ENCODE measurements around the gene FAT1.

Gene FAT1

GRCh38 chr4:186722796-186723291, 812 bp downstream of the FAT1 start:
- DNase-seq, result peak; percentile 17

DNA sequence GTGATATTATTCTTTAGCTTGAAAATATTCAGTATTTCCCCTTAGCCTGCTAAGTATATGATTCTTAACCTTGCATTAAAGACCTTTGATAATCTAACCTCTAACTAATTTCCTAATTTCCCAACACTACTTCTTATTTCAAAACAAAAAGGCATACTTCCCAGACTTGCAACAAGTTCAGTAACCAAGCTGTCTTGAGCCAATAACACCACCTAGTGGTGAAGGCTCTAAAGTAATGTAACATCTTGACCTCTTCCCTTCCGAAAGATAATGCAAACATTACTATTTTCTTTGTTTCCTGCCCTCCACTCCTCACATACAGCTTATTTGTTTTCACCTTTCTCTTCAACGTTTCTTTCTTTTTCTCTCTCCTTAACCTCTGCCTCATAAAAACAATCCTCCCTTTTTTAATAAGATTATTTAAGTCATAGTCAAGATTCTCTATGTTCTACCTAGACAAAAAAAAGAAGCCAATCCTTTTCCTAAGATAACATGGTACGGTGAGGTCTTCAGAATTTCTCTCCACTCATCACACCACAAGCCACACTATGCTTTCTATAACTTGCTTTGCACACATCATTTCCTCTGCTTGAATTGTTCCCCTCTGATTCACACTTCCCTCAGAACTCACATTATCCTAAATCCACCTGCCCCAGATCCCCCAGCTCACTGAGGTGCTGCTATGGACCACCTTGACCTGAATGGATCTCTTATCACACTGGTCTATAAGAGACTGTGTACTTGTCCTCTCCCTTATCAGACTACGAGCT, 3.5 kb downstream of the FAT1 start:
- no peak for DNase-seq

DNA sequence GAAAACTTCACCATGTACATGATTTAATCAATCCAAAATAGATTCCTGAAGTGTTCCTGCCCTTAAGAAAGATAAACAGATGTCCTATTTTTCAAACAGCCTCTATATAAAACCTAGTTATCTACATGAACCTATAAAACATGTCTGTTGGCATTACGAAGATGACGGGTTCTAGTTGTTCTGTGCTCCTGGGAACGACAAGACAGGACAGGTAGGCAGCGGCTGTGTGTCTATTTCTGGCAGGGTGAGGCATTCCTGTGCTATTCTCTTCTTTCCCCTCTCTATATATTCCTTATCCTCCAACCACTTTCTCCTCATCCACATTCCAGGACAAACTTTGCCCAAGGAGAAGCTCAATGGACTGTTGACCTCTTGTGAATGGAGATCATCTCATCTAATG, 6.1 kb downstream of the FAT1 start:
- DNase-seq, result no peak

GRCh38 chr4:186715077-186715476, 8.6 kb downstream of the FAT1 start:
- DNase-seq, result no peak

DNA sequence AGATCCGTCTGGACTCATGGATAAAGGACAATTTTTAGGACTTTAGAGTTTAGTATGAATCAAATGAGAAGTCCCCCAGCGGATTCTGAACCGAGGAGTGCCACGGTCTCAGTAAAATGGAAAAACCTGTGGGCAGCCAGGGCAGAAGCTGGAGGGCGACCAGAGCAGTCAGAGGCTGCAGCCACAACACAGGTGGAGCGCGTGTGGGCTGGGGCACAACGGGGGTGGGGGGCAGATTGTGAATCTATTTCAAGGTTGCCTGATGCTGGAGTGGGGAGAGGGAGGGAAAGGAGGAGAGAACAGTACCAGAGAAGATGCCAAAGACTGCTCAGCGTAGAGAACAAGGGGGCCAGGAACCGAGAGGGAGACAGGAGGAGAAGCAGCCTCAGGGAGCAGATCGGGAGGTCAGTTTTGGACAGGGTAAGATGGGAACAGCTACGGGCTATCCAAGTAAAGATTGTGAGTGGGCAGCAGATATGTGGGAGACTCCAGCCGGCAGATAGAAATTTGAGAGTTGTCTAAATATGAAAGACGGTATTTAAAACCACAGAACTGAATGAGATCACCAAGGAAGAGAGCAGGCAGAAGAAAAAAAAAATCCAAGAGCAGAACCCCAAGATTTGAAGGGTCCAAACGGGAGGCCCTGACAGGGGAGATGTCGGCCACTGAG, 9.5 kb downstream of the FAT1 start:
- no peak for DNase-seq

DNA sequence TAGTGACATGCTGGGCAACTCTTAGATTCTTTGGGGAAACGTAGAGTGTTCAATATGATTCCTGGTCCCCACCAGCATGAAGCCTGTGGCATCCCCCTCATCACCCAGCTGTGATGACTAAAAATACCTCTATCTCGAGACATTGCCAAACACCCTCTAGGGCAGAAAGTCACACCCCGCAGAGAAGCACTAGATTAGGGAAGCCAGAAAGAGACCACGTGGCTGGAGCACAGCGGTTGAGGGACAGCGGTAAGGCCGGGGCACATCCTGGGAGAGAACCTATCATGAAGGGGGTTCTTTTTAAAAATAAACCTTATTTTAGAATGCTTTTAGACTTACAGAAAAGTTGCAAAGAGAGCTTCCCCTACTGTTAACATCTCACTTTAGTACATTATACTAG, 11.0 kb downstream of the FAT1 start:
- DNase-seq, result no peak

DNA sequence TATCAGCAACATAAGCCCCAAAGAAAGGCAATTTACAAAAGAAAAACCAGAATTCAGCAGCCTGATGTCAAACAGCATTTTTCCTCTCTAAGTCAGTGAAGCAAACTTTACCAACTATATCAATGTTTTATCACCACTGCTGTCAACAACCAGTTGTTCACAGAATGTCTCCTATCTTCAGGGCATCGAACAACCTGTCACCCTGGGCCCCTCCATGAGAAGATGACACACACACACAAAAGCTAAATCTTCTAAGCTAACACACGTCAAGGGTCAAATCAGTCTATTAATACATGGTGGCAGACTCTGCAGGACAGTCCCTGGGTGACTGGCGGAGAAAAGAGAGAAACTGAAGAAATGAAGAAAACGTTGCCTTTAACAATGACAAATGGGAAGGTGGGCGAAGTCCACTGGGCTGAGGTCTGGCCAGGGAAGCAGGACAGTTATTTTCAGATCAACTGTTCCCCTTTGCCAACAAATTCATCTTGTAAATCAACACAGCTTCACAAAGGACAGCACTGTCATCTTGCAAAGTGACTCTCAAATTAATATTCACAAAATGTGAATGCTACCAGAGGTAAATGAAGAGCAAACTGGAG, 13.0 kb downstream of the FAT1 start:
- no peak for DNase-seq

DNA sequence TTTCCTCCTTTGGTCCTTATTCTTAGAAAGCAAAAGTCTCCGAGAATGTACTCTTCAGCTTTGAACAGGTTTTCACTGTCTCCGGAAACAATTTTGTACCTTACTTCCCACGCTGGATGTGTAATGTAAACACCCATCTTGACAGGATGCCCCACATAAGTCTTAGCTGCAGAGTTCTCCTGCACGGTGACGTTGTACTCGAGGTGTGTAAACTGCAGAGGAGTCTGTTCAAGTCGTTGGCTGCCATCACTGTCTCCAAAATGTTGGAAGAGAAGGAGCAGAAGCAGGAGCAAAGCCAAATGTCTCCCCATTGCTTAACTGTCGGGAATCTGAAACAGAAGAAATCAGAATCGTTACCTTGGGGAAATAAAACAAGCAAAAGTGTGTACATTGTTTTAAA, 14.1 kb downstream of the FAT1 start:
- DNase-seq, result no peak

- DNase-seq, result no peak
Measured at GRCh38 chr4:186708554-186708953, 15.1 kb downstream of the FAT1 start.

DNA sequence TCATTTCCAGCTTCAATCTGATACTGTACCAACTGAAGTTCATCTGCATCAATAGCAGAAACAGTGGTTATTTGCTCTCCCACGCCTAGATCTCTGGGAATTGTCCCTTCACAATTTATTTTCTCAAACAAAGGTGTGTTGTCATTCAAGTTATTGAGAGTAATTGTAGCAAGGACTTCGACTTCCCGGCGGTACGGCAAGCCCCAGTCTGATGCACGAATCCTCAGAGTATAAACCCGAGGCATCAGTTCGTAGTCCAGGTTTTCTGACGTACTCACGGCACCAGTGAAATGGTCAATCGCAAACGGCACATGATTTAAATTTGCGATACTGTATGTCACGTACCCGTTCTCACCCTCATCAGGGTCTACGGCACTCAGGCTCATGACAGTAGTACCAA, 15.7 kb downstream of the FAT1 start:
- DNase-seq, result no peak

- DNase-seq, result no peak
Measured at GRCh38 chr4:186707574-186707973, 16.1 kb downstream of the FAT1 start.

GRCh38 chr4:186704057-186704456, 19.6 kb downstream of the FAT1 start:
- DNase-seq, result no peak

- DNase-seq, result no peak
Measured at GRCh38 chr4:186703510-186703909, 20.1 kb downstream of the FAT1 start.

GRCh38 chr4:186702940-186703339, 20.7 kb downstream of the FAT1 start:
- DNase-seq, result no peak

GRCh38 chr4:186702297-186702696, 21.4 kb downstream of the FAT1 start:
- DNase-seq, result no peak

DNA sequence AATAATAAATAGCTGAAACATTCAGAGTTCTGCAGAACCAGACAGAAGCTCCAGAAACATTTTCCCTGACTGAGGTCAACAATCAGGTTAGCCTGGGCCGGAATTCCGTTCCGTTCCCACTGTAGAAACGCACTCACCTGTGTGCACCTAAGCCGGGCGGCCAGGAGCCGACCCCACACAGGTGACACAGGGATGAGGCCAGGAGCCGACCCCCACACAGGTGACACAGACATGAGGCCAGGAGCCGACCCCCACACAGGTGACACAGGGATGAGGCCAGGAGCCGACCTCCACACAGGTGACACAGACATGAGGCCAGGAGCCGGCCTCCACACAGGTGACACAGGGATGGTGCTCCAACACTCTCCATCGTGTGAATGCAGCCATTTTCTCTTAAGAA, 21.9 kb downstream of the FAT1 start:
- DNase-seq, result no peak

DNA sequence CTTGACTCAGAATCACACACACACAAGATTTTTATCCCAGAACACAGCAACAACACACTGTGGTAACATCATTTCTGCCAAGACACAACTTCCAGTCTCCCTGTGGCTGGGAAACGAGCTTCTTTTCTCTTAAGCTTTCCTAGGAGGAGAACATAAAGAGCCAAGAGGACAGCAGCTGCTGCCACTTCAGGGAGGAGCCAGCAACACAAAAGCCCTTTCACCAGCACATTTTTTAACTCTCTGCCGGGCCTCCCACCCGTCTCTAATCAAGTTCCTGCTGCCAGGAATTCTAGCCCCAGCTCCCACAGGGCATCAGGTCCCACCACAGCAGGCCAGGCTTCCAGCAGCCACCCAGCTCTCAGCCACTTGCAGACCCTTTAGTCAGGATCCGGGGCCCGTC, 22.4 kb downstream of the FAT1 start:
- DNase-seq, result no peak

- no peak for DNase-seq
Measured at GRCh38 chr4:186700746-186701145, 22.9 kb downstream of the FAT1 start.

DNA sequence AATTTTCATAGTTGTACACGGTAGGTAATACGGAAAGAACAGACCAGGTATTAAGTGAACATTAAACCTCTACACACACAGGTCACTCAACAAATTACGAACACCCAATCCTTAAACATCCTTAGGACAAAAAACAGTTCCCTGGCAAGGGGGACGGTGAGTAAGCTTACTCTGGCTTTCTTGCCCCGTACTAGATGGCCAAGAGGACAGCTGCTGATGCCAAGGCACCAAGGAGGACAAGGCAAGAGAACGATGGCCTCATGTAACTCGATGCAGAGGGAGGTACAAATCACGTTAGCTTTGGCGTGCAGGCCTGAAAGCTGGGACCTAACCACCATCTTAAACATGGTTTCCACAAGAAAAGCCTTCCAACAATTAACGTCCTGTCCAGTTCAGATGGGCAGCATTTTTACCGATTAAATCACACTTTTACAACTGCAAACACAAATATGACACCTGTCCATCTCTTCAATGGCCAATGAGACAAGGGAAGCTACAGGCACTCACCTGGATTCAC, 23.7 kb downstream of the FAT1 start:
- no peak for DNase-seq

DNA sequence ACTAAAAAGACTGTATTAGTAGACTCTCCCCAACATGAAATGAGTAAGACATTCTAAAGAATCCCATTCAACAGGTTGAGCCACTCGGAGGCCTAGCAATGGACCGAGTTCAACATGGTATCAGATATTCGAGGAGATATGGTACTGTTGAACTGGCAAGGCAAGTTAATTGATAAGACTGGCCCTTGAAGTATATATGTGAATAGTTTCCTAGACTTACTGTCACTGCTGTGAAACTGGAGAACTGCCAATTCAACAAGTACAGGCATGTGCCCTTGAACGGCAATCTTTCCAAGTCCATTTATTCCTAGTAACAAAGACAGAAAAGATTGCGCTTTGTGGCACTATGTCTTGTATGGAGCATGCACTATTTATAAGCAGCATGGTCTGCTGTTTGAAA, 24.4 kb downstream of the FAT1 start:
- no peak for DNase-seq

GRCh38 chr4:186698525-186698924, 25.1 kb downstream of the FAT1 start:
- DNase-seq, result no peak

DNA sequence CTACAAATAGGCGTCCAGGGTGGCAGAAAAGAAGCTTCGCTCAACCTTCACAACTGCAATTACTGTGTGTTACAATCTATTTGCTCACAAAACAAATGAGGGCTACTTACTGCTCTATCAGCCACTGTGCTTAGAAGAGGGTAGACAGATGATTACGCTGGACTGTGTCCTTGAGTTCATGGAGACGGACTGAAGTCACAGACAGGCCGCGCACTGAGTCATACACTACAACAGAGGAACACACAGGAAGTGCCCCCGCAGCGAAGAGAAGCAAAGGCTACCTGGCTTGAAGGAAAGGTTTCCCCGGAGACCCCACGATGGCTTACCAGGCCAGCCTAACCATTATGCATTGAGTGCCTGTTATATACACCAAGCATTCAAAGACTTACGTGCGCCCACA, 25.6 kb downstream of the FAT1 start:
- no peak for DNase-seq

- no peak for DNase-seq
Measured at GRCh38 chr4:186695392-186695791, 28.3 kb downstream of the FAT1 start.

GRCh38 chr4:186693894-186694293, 29.8 kb downstream of the FAT1 start:
- no peak for DNase-seq
